Stomach (tissue), 4 donors: ENCODE measurements around the gene FAM20B.

Source experiments
- POLR2AphosphoS5 ChIP-seq, 3 donors: sonication (generic); formaldehyde crosslinking; IDR thresholded peaks; one replicate each; pipeline ENCODE4 v1.6.1; 2016; ENCODE audit warnings: antibody characterized with exemption in 3 of 3
- TF ChIP-seq, protein P1 (sequence below), 7 experiments: fragments of 450-650 bp in 4 of 7; fragments of 200-600 bp in 3 of 7; sonication (generic) in 3 of 7; IDR thresholded peaks; one replicate each; pipeline ENCODE4 v1.5.1; 2016 to 2019; ENCODE audit warnings: antibody characterized with exemption in 7 of 7, control low read depth in 2 of 7, mild to moderate bottlenecking in 1 of 7

- TF ChIP-seq, protein P1, sequence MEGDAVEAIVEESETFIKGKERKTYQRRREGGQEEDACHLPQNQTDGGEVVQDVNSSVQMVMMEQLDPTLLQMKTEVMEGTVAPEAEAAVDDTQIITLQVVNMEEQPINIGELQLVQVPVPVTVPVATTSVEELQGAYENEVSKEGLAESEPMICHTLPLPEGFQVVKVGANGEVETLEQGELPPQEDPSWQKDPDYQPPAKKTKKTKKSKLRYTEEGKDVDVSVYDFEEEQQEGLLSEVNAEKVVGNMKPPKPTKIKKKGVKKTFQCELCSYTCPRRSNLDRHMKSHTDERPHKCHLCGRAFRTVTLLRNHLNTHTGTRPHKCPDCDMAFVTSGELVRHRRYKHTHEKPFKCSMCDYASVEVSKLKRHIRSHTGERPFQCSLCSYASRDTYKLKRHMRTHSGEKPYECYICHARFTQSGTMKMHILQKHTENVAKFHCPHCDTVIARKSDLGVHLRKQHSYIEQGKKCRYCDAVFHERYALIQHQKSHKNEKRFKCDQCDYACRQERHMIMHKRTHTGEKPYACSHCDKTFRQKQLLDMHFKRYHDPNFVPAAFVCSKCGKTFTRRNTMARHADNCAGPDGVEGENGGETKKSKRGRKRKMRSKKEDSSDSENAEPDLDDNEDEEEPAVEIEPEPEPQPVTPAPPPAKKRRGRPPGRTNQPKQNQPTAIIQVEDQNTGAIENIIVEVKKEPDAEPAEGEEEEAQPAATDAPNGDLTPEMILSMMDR (IDR thresholded peaks at IDR 0.05), result no peak
- no peak for TF ChIP-seq POLR2AphosphoS5 (IDR thresholded peaks at IDR 0.05)
Observed at GRCh38 chr1:179119513-179119912, 93.8 kb downstream of the FAM20B start.
